Trophoblast cell (in vitro differentiated cells and primary cell): ENCODE results near the gene ABLIM1.
A peak's percentile ranks its signal among the peaks of the same experiment; 100 is the strongest.

Experiments
- DNase-seq, 2 donors: peaks; one replicate each; pipeline ENCODE4 v3.0.0-alpha.2; 2016
- H2AFZ ChIP-seq: 2 replicates; pipeline ENCODE4 v1.6.1; 2013; ENCODE audit warnings: low read length, moderate library complexity, mild to moderate bottlenecking; ENCODE audit not compliant: insufficient read depth, poor library complexity
- H2AK5ac ChIP-seq: 2 replicates; pipeline ENCODE4 v1.6.1; 2013; ENCODE audit warnings: mild to moderate bottlenecking, low read length
- H2BK120ac ChIP-seq: 2 replicates; pipeline ENCODE4 v1.6.1; 2013; ENCODE audit warnings: low read length, mild to moderate bottlenecking, moderate library complexity; ENCODE audit not compliant: insufficient read depth, poor library complexity
- H2BK12ac ChIP-seq: 2 replicates; pipeline ENCODE4 v1.6.1; 2013; ENCODE audit warnings: mild to moderate bottlenecking, low read length, moderate library complexity
- H2BK5ac ChIP-seq: 2 replicates; pipeline ENCODE4 v1.6.1; 2013; ENCODE audit warnings: low read length, low read depth, moderate library complexity, mild to moderate bottlenecking; ENCODE audit not compliant: poor library complexity
- H3K14ac ChIP-seq: 2 replicates; pipeline ENCODE4 v1.6.1; 2013; ENCODE audit warnings: mild to moderate bottlenecking, low read length
- H3K18ac ChIP-seq: 2 replicates; pipeline ENCODE4 v1.6.1; 2013; ENCODE audit warnings: mild to moderate bottlenecking, low read length
- H3K23ac ChIP-seq: 2 replicates; pipeline ENCODE4 v1.6.1; 2013; ENCODE audit warnings: low read length
- H3K27ac ChIP-seq: 2 replicates; pipeline ENCODE4 v1.5.1; 2013; ENCODE audit warnings: low read depth, mild to moderate bottlenecking, inconsistent platforms, low read length, moderate library complexity
- H3K27me3 ChIP-seq: 2 replicates; pipeline ENCODE4 v1.6.1; 2013; ENCODE audit warnings: inconsistent platforms, mild to moderate bottlenecking, low read length, moderate library complexity; ENCODE audit not compliant: insufficient read depth
- H3K36me3 ChIP-seq, 2 experiments: 1 replicate in 1 of 2; 2 replicates in 1 of 2; pipeline ENCODE4 v1.6.1; 2013; ENCODE audit warnings: low read length in 2 of 2, mild to moderate bottlenecking in 2 of 2, moderate library complexity in 1 of 2; ENCODE audit not compliant: insufficient read depth in 2 of 2, control insufficient read depth in 1 of 2
- H3K4ac ChIP-seq: 2 replicates; pipeline ENCODE4 v1.6.1; 2013; ENCODE audit warnings: low read depth, mild to moderate bottlenecking, low read length, moderate library complexity
- H3K4me1 ChIP-seq, 2 experiments: 1 replicate in 1 of 2; 2 replicates in 1 of 2; pipeline ENCODE4 v1.6.1; 2013; ENCODE audit warnings: low read length in 2 of 2, mild to moderate bottlenecking in 2 of 2, moderate library complexity in 1 of 2; ENCODE audit not compliant: insufficient read depth in 2 of 2, control insufficient read depth in 1 of 2
- H3K4me2 ChIP-seq: 2 replicates; pipeline ENCODE4 v1.6.1; 2013; ENCODE audit warnings: inconsistent platforms, mild to moderate bottlenecking, low read length, moderate library complexity
- H3K4me3 ChIP-seq: 2 replicates; pipeline ENCODE4 v1.5.1; 2013; ENCODE audit warnings: mild to moderate bottlenecking, low read depth, low read length, inconsistent platforms
- H3K79me1 ChIP-seq: one replicate; pipeline ENCODE4 v1.6.1; 2013; ENCODE audit warnings: low read length
- H3K79me2 ChIP-seq: 2 replicates; pipeline ENCODE4 v1.6.1; 2013; ENCODE audit warnings: low read length, mild to moderate bottlenecking; ENCODE audit not compliant: control insufficient read depth, insufficient read depth, poor library complexity
- H3K9ac ChIP-seq: 2 replicates; pipeline ENCODE4 v1.6.1; 2013; ENCODE audit warnings: mild to moderate bottlenecking, low read length
- H3K9me3 ChIP-seq: 2 replicates; pipeline ENCODE4 v1.6.1; 2013; ENCODE audit warnings: low read depth, mild to moderate bottlenecking, control low read depth, inconsistent platforms, low read length; ENCODE audit not compliant: insufficient read depth
- H4K12ac ChIP-seq: 2 replicates; pipeline ENCODE4 v1.6.1; 2013; ENCODE audit warnings: low read depth, mild to moderate bottlenecking, low read length, moderate library complexity
- H4K8ac ChIP-seq: 2 replicates; pipeline ENCODE4 v1.6.1; 2013; ENCODE audit warnings: low read depth, mild to moderate bottlenecking, low read length, moderate library complexity
- H4K91ac ChIP-seq: one replicate; pipeline ENCODE4 v1.6.1; 2013; ENCODE audit warnings: low read depth, mild to moderate bottlenecking, low read length, moderate library complexity
- WGBS: extraction: QIAGEN DNeasy Blood & Tissue Kit; methylation state at CpG from one replicate; pipeline ENCODE4 v1.1.7; 2013; ENCODE audit warnings: missing lambda C conversion rate; ENCODE audit not compliant: insufficient read length, insufficient coverage; ENCODE audit errors: extremely low coverage; 5-methylcytosine and 5-hydroxymethylcytosine counted together

The ABLIM1 gene

DNA sequence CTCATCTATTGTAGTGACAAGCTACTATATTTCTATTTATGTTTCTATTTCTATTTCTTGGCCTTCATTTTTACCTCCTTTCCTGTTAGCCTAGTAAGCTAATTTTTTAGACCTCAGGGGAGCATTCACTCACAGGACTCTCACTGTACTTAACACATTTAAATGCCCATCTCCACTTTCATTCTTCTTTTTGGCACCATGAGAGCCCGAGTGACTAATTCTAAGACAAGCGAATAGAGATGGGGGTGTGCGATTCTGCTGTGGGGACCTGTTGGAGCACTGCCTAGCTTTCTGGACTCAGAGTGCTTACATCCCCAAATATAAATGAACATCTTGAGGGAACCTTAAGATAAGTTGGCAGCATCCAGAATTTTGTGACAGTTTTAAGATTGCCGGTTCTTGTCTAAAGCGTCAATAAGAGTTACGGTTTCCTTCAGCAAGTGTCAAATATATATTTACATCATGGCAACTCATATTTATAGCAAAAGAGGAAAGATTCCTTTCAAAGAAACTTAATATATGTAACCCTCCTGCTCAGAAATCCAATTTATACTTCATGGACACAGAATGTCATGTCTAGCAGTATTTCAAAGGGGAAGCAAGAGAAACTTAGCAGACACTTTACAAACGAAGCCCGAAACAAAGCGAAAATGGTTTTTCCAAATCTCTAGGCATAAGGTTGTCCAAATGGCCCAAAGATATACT is 199.7 kb downstream of the ABLIM1 start:
- no peak overlapping the region for H4K12ac ChIP-seq
- no peak for DNase-seq

DNA sequence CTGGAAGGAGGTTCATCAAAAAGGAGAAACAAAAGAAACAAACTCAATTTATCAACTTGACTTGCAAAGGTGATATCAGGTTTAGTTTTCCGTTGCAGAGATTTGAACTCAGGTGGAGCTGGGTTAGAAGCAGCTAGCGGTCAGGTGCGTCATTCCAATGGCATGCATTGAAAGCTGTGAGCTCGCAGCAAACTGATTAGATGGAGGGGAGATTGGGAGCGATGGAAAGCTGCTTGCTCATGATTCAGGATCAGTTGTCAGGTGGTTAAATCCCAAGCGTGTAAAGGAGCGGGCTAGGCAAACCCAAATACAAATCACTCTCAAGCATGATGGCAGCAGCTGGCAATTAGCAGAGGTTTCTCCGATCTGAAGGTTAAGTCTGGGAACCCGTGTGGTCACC is 204.5 kb downstream of the ABLIM1 start:
- Histone ChIP-seq H3K79me2 (no peaks in the 10 kb centered on the region), H3K9me3 (no peaks in the 10 kb centered on the region), H4K12ac (no peak overlapping the region), H2AK5ac (no peak overlapping the region), H4K91ac (no peak overlapping the region), H2AFZ (no peak overlapping the region), H3K9ac (no peak overlapping the region), H3K27me3 (no peaks in the 10 kb centered on the region), H3K14ac (no peak overlapping the region), H3K27ac (no peak overlapping the region), H4K8ac (no peak overlapping the region), H3K4ac (no peak overlapping the region), H3K4me2 (no peak overlapping the region), H2BK12ac (no peak overlapping the region), H3K23ac (no peak overlapping the region), H2BK120ac (no peak overlapping the region), H3K18ac (no peak overlapping the region), H2BK5ac (no peak overlapping the region), H3K4me1 (peaks cover 0 to 3% of the 10 kb centered on the region in 2 experiments), H3K4me3 (no peak overlapping the region), H3K36me3 (no peaks in the 10 kb centered on the region), H3K79me1 (no peaks in the 10 kb centered on the region)
- no CpG with 5 or more reads among the region's 9 CpGs for WGBS
- DNase-seq = peak; percentile 86 to 90

More for the DNA sequence above, 199.7 kb downstream of the ABLIM1 start:
- Histone ChIP-seq H3K4me1 (peaks cover 0 to 3% of the 10 kb centered on the region in 2 experiments), H2BK12ac (no peak overlapping the region), H3K36me3 (no peaks in the 10 kb centered on the region), H2AK5ac (no peak overlapping the region), H3K23ac (no peak overlapping the region), H2BK5ac (no peak overlapping the region), H3K27me3 (no peaks in the 10 kb centered on the region), H3K4ac (no peak overlapping the region), H4K8ac (no peak overlapping the region), H4K91ac (no peak overlapping the region), H3K4me2 (no peak overlapping the region), H3K14ac (no peak overlapping the region), H3K79me1 (no peaks in the 10 kb centered on the region), H2BK120ac (no peak overlapping the region), H3K27ac (no peak overlapping the region), H2AFZ (no peak overlapping the region), H3K79me2 (no peaks in the 10 kb centered on the region), H3K9ac (no peak overlapping the region), H3K9me3 (no peaks in the 10 kb centered on the region), H3K4me3 (no peak overlapping the region), H3K18ac (no peak overlapping the region)
- no CpG with 5 or more reads among the region's 9 CpGs for WGBS

- Histone ChIP-seq H3K79me1 (no peaks in the 10 kb centered on the region), H3K79me2 (no peaks in the 10 kb centered on the region), H3K4me1 (no peaks in the 10 kb centered on the region)
These were observed 209.2 kb downstream of the ABLIM1 start for GRCh38 chr10:114448897-114449296.

GRCh38 chr10:114445332-114445731 is 212.7 kb downstream of the ABLIM1 start:
- H3K9ac ChIP-seq = no peak overlapping the region
- no peaks in the 10 kb centered on the region for H3K4me1 ChIP-seq
- no peak overlapping the region for H2BK5ac ChIP-seq
- no peaks in the 10 kb centered on the region for H3K79me2 ChIP-seq
- H3K9me3 ChIP-seq = no peaks in the 10 kb centered on the region
- H4K12ac ChIP-seq = no peak overlapping the region
- no peak overlapping the region for H2BK12ac ChIP-seq
- no peak overlapping the region for H3K27ac ChIP-seq
- H3K18ac ChIP-seq = no peak overlapping the region
- no peak overlapping the region for H3K4ac ChIP-seq
- H2AFZ ChIP-seq = no peak overlapping the region
- H2BK120ac ChIP-seq = no peak overlapping the region
- H3K36me3 ChIP-seq = peaks cover 0 to 2% of the 10 kb centered on the region in 2 experiments
- H4K8ac ChIP-seq = no peak overlapping the region
- H3K79me1 ChIP-seq = no peaks in the 10 kb centered on the region
- H3K14ac ChIP-seq = no peak overlapping the region
- H3K27me3 ChIP-seq = no peaks in the 10 kb centered on the region
- WGBS = no CpG with 5 or more reads among the region's 6 CpGs
- H3K4me3 ChIP-seq = no peak overlapping the region
- no peak overlapping the region for H3K4me2 ChIP-seq
- H4K91ac ChIP-seq = no peak overlapping the region
- H3K23ac ChIP-seq = no peak overlapping the region
- no peak for DNase-seq
- H2AK5ac ChIP-seq = no peak overlapping the region

More at GRCh38 chr10:114448897-114449296, 209.2 kb downstream of the ABLIM1 start:
- H3K9me3 ChIP-seq = no peaks in the 10 kb centered on the region
- no peak for DNase-seq
- H3K4me3 ChIP-seq = no peak overlapping the region
- no peak overlapping the region for H3K18ac ChIP-seq
- H3K23ac ChIP-seq = no peak overlapping the region
- no peak overlapping the region for H4K8ac ChIP-seq
- H2AFZ ChIP-seq = no peak overlapping the region
- H2BK12ac ChIP-seq = no peak overlapping the region
- no peaks in the 10 kb centered on the region for H3K27me3 ChIP-seq
- no peaks in the 10 kb centered on the region for H3K36me3 ChIP-seq
- H3K4ac ChIP-seq = no peak overlapping the region
- no peak overlapping the region for H4K91ac ChIP-seq
- no CpG with 5 or more reads among the region's 2 CpGs for WGBS
- no peak overlapping the region for H3K14ac ChIP-seq
- no peak overlapping the region for H3K27ac ChIP-seq
- H2BK120ac ChIP-seq = no peak overlapping the region
- no peak overlapping the region for H3K4me2 ChIP-seq
- H2BK5ac ChIP-seq = no peak overlapping the region
- no peak overlapping the region for H3K9ac ChIP-seq
- no peak overlapping the region for H4K12ac ChIP-seq
- H2AK5ac ChIP-seq = no peak overlapping the region
